Stimulated activated CD4-positive, alpha-beta T cell treated with anti-CD3 and anti-CD28 coated beads, Interleukin-1b, Interleukin-23, amount 100 ng/mL, for 48 hours (primary cell): ENCODE results near the gene CLDN9.
A peak's percentile ranks its signal among the peaks of the same experiment; 100 is the strongest.

ENCODE experiments used
- DNase-seq: peaks from one replicate; pipeline ENCODE4 v3.0.0-alpha.2; 2020

The CLDN9 gene

GRCh38 chr16:3000540-3000939 lies 12.2 kb upstream of the CLDN9 start:
- DNase-seq = no peak

- DNase-seq = no peak
These were observed 11.4 kb upstream of the CLDN9 start for GRCh38 chr16:3001316-3001715.

- DNase-seq = peak; percentile 99
These were observed 9.0 kb upstream of the CLDN9 start for GRCh38 chr16:3003582-3004270.

- no peak for DNase-seq
These were observed 8.4 kb upstream of the CLDN9 start for GRCh38 chr16:3004319-3004718.

- no peak for DNase-seq
These were observed 7.9 kb upstream of the CLDN9 start for GRCh38 chr16:3004781-3005284.

GRCh38 chr16:3007059-3007956 lies 5.4 kb upstream of the CLDN9 start:
- DNase-seq = no peak

- no peak for DNase-seq
These were observed 4.6 kb upstream of the CLDN9 start for GRCh38 chr16:3007957-3008689.

GRCh38 chr16:3008690-3009037 lies 4.1 kb upstream of the CLDN9 start:
- no peak for DNase-seq

- DNase-seq = no peak
These were observed 2.9 kb upstream of the CLDN9 start for GRCh38 chr16:3009568-3010390.

- no peak for DNase-seq
These were observed 2.2 kb upstream of the CLDN9 start for GRCh38 chr16:3010510-3010909.

GRCh38 chr16:3012246-3012645 lies 477 bp upstream of the CLDN9 start:
- DNase-seq = no peak

- no peak for DNase-seq
These were observed 798 bp downstream of the CLDN9 start for GRCh38 chr16:3013491-3013951.

GRCh38 chr16:3013998-3014690 lies 1.4 kb downstream of the CLDN9 start:
- no peak for DNase-seq

- DNase-seq = no peak
These were observed 2.2 kb downstream of the CLDN9 start for GRCh38 chr16:3014971-3015370.

GRCh38 chr16:3015865-3016521 lies 3.3 kb downstream of the CLDN9 start:
- DNase-seq = no peak

- DNase-seq = no peak
These were observed 4.6 kb downstream of the CLDN9 start for GRCh38 chr16:3017344-3017743.

GRCh38 chr16:3017794-3018506 lies 5.2 kb downstream of the CLDN9 start, which contains the start of gene CLDN6:
TSS of gene CLDN6 (minus strand) at chr16:3018183. CDS start at chr16:3016021, 2,162 bp downstream.
- peak; percentile 52 for DNase-seq

GRCh38 chr16:3019594-3020246 lies 7.0 kb downstream of the CLDN9 start:
- no peak for DNase-seq

GRCh38 chr16:3020247-3020603 lies 7.5 kb downstream of the CLDN9 start, which contains the start of gene TNFRSF12A:
TSS of gene TNFRSF12A (plus strand) at chr16:3020368. CDS start at chr16:3020398, 30 bp downstream.
- peak; percentile 66 for DNase-seq
